HEK293 (cell line): ENCODE data around the gene DOK6.

Experiments used
- CTCF ChIA-PET: fragments of 350-600 bp; formaldehyde crosslinking; extraction: SDS; loops from one replicate; lab custom pipeline; 2021; ENCODE audit warnings: antibody characterized with exemption; lab: Yijun Ruan, JAX
- POLR2A ChIA-PET: fragments of 300-600 bp; formaldehyde crosslinking; extraction: SDS; loops from one replicate; lab custom pipeline; 2020; ENCODE audit warnings: antibody characterized with exemption, inconsistent platforms; lab: Yijun Ruan, JAX
- H3K27ac ChIP-seq: fragments of 200-500 bp; sonication (Bioruptor generic); 2 replicates; pipeline ENCODE4 v1.5.1; 2014; ENCODE audit warnings: low read depth, low read length, control low read depth, inconsistent platforms; ENCODE audit errors: extremely low read depth
- H3K36me3 ChIP-seq, 2 experiments: fragments of 200-500 bp in 1 of 2; sonication (Bioruptor generic) in 1 of 2; 1 replicate in 1 of 2; 2 replicates in 1 of 2; pipeline ENCODE4 v1.5.1; 2014 to 2017; ENCODE audit warnings: inconsistent platforms in 2 of 2, low read length in 2 of 2; ENCODE audit not compliant: control insufficient read depth in 2 of 2, insufficient read depth in 1 of 2
- H3K4me1 ChIP-seq: fragments of 200-500 bp; sonication (Bioruptor generic); 2 replicates; pipeline ENCODE4 v1.5.1; 2014; ENCODE audit warnings: mild to moderate bottlenecking, low read length, inconsistent platforms; ENCODE audit not compliant: control insufficient read depth, insufficient read depth
- H3K4me3 ChIP-seq: 2 replicates; pipeline ENCODE4 v1.5.1; 2011; ENCODE audit warnings: low read depth, mild to moderate bottlenecking, control low read depth, low read length, moderate library complexity
- H3K9me3 ChIP-seq: fragments of 200-500 bp; sonication (Bioruptor generic); 2 replicates; pipeline ENCODE4 v1.5.1; 2014; ENCODE audit warnings: low read depth, low read length, inconsistent platforms; ENCODE audit not compliant: control insufficient read depth, insufficient read depth
- HOXD13 ChIP-seq: sonication (generic); formaldehyde crosslinking; IDR thresholded peaks from 2 replicates; pipeline ENCODE4 v1.8.0; 2022; ENCODE audit warnings: missing genetic modification reagents, borderline replicate concordance
- INSM2 ChIP-seq: fragments of 450-650 bp; formaldehyde crosslinking; IDR thresholded peaks from 2 replicates; pipeline ENCODE4 v1.5.1; 2016; ENCODE audit warnings: missing biosample characterization, missing genetic modification characterization
- OSR2 ChIP-seq: fragments of 450-650 bp; formaldehyde crosslinking; IDR thresholded peaks from 2 replicates; pipeline ENCODE4 v1.5.1; 2016; ENCODE audit warnings: missing biosample characterization, missing genetic modification characterization
- YY2 ChIP-seq: fragments of 450-650 bp; formaldehyde crosslinking; IDR thresholded peaks from 2 replicates; pipeline ENCODE4 v1.5.1; 2016; ENCODE audit warnings: missing biosample characterization, missing genetic modification characterization
- ZBTB21 ChIP-seq: fragments of 450-650 bp; formaldehyde crosslinking; IDR thresholded peaks from 2 replicates; pipeline ENCODE4 v1.5.1; 2017; ENCODE audit warnings: missing biosample characterization, missing genetic modification characterization
- ZNF121 ChIP-seq: fragments of 450-650 bp; formaldehyde crosslinking; IDR thresholded peaks from 2 replicates; pipeline ENCODE4 v1.5.1; 2016; ENCODE audit warnings: missing biosample characterization, missing genetic modification characterization
- ZNF133 ChIP-seq: fragments of 450-650 bp; formaldehyde crosslinking; IDR thresholded peaks from 2 replicates; pipeline ENCODE4 v1.5.1; 2016; ENCODE audit warnings: missing biosample characterization, missing genetic modification characterization
- ZNF202 ChIP-seq: fragments of 450-650 bp; formaldehyde crosslinking; IDR thresholded peaks from 2 replicates; pipeline ENCODE4 v1.5.1; 2016; ENCODE audit warnings: missing biosample characterization, missing genetic modification characterization, borderline replicate concordance
- ZNF48 ChIP-seq: fragments of 450-650 bp; formaldehyde crosslinking; IDR thresholded peaks from 2 replicates; pipeline ENCODE4 v1.5.1; 2016; ENCODE audit warnings: missing biosample characterization, missing genetic modification characterization
- ZNF514 ChIP-seq: fragments of 450-650 bp; formaldehyde crosslinking; IDR thresholded peaks from 2 replicates; pipeline ENCODE4 v1.5.1; 2016; ENCODE audit warnings: missing biosample characterization, missing genetic modification characterization
- ZNF654 ChIP-seq: fragments of 450-650 bp; formaldehyde crosslinking; IDR thresholded peaks from 2 replicates; pipeline ENCODE4 v1.5.1; 2016; ENCODE audit warnings: low read depth, missing biosample characterization, missing genetic modification characterization
- TF ChIP-seq, protein P1 (sequence below): fragments of 450-650 bp; formaldehyde crosslinking; IDR thresholded peaks from 2 replicates; pipeline ENCODE4 v1.5.1; 2016; ENCODE audit warnings: missing biosample characterization, missing genetic modification characterization
- TF ChIP-seq, protein P2 (sequence below): fragments of 450-650 bp; formaldehyde crosslinking; IDR thresholded peaks from 2 replicates; pipeline ENCODE4 v1.5.1; 2016; ENCODE audit warnings: missing biosample characterization, missing genetic modification characterization
- TF ChIP-seq, protein P3 (sequence below): fragments of 450-650 bp; formaldehyde crosslinking; IDR thresholded peaks from 2 replicates; pipeline ENCODE4 v1.5.1; 2016; ENCODE audit warnings: missing biosample characterization, missing genetic modification characterization, borderline replicate concordance

DOK6 gene

GRCh38 chr18:69484699-69485396, 84.2 kb downstream of the DOK6 start:
- H3K4me3 ChIP-seq = no peak overlapping the region
- ChIA-PET CTCF (interaction anchor here (0.7 kb wide), 1 partner anchor 17 kb away, joined by 3 read pairs; no protein-coding TSS in a partner anchor), POLR2A (no interaction called here)
- no peaks in the 10 kb centered on the region; the same call in 1 of the 2 replicates for H3K9me3 ChIP-seq
- no peaks in the 10 kb centered on the region for H3K36me3 ChIP-seq
- H3K4me1 ChIP-seq = no peaks in the 10 kb centered on the region
- TF ChIP-seq INSM2 = no peak
- TF ChIP-seq OSR2 (tag by site-specific recombination) = no peak
- no peak for TF ChIP-seq ZNF48
- no peak for TF ChIP-seq HOXD13 (CRISPR knock-in tag)
- TF ChIP-seq, protein P1, sequence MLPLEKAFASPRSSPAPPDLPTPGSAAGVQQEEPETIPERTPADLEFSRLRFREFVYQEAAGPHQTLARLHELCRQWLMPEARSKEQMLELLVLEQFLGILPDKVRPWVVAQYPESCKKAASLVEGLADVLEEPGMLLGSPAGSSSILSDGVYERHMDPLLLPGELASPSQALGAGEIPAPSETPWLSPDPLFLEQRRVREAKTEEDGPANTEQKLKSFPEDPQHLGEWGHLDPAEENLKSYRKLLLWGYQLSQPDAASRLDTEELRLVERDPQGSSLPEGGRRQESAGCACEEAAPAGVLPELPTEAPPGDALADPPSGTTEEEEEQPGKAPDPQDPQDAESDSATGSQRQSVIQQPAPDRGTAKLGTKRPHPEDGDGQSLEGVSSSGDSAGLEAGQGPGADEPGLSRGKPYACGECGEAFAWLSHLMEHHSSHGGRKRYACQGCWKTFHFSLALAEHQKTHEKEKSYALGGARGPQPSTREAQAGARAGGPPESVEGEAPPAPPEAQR (tag by site-specific recombination) = no peak
- no peak for TF ChIP-seq ZNF133
- TF ChIP-seq ZNF514 (tag by site-specific recombination) = no peak
- TF ChIP-seq ZNF202 (tag by site-specific recombination) = no peak
- TF ChIP-seq, protein P2, sequence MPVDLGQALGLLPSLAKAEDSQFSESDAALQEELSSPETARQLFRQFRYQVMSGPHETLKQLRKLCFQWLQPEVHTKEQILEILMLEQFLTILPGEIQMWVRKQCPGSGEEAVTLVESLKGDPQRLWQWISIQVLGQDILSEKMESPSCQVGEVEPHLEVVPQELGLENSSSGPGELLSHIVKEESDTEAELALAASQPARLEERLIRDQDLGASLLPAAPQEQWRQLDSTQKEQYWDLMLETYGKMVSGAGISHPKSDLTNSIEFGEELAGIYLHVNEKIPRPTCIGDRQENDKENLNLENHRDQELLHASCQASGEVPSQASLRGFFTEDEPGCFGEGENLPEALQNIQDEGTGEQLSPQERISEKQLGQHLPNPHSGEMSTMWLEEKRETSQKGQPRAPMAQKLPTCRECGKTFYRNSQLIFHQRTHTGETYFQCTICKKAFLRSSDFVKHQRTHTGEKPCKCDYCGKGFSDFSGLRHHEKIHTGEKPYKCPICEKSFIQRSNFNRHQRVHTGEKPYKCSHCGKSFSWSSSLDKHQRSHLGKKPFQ (tag by site-specific recombination) = no peak
- no peak for TF ChIP-seq ZBTB21 (tag by site-specific recombination)
- TF ChIP-seq YY2 (tag by site-specific recombination) = no peak
- no peak overlapping the region for H3K27ac ChIP-seq

DNA sequence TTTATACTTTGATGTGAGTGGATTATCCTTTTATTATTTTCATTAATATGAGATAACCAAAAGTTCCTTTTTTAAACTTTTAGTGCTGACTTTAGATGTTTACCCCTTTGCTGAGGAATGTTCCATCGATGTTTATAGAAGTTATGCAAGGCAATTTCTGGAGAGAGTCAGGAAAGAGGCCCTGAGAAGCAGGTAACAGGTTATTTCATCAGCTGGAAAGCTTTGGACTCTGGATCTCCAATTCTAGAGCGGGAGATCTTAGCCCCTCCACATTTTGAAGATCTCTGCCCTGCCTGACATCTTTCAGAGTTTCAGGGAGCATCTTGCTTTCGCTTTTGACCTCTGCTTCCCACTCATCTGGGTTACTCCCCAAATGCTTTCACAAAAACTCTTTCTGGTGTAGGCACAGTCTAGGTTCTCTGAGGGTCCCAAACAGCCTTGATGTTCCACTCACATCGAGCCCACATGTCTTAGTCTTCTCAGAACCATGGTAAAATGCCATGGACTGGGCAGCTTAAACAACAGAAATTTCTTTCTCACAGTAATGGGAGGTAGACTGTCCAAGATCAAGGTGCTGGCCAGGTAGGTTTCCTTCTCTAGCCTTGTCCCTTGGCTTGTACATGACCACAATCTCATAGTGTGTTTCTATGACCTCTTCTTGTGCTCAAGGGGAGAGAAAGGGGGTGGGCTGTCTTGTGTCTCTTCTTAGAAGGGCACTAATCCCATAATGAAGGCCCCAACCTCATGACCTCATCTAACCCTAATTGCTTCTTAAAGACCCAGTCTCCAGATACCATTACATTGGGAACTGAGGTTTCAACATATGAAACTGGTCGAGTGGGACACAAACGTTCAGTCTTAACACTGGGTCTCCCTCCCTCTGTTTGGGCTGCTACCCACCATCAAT, 87.1 kb downstream of the DOK6 start:
- POLR2A ChIA-PET = no interaction called here
- TF ChIP-seq ZNF121 (tag by site-specific recombination) (no peak), ZNF654 (tag by site-specific recombination) (no peak)
- TF ChIP-seq, protein P3, sequence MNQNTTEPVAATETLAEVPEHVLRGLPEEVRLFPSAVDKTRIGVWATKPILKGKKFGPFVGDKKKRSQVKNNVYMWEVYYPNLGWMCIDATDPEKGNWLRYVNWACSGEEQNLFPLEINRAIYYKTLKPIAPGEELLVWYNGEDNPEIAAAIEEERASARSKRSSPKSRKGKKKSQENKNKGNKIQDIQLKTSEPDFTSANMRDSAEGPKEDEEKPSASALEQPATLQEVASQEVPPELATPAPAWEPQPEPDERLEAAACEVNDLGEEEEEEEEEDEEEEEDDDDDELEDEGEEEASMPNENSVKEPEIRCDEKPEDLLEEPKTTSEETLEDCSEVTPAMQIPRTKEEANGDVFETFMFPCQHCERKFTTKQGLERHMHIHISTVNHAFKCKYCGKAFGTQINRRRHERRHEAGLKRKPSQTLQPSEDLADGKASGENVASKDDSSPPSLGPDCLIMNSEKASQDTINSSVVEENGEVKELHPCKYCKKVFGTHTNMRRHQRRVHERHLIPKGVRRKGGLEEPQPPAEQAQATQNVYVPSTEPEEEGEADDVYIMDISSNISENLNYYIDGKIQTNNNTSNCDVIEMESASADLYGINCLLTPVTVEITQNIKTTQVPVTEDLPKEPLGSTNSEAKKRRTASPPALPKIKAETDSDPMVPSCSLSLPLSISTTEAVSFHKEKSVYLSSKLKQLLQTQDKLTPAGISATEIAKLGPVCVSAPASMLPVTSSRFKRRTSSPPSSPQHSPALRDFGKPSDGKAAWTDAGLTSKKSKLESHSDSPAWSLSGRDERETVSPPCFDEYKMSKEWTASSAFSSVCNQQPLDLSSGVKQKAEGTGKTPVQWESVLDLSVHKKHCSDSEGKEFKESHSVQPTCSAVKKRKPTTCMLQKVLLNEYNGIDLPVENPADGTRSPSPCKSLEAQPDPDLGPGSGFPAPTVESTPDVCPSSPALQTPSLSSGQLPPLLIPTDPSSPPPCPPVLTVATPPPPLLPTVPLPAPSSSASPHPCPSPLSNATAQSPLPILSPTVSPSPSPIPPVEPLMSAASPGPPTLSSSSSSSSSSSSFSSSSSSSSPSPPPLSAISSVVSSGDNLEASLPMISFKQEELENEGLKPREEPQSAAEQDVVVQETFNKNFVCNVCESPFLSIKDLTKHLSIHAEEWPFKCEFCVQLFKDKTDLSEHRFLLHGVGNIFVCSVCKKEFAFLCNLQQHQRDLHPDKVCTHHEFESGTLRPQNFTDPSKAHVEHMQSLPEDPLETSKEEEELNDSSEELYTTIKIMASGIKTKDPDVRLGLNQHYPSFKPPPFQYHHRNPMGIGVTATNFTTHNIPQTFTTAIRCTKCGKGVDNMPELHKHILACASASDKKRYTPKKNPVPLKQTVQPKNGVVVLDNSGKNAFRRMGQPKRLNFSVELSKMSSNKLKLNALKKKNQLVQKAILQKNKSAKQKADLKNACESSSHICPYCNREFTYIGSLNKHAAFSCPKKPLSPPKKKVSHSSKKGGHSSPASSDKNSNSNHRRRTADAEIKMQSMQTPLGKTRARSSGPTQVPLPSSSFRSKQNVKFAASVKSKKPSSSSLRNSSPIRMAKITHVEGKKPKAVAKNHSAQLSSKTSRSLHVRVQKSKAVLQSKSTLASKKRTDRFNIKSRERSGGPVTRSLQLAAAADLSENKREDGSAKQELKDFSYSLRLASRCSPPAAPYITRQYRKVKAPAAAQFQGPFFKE = no peak
- Histone ChIP-seq H3K27ac (no peak overlapping the region), H3K4me3 (no peak overlapping the region), H3K9me3 (no peaks in the 10 kb centered on the region; the same call in 1 of the 2 replicates), H3K36me3 (no peaks in the 10 kb centered on the region), H3K4me1 (no peaks in the 10 kb centered on the region)
- CTCF ChIA-PET = interaction anchor here (0.7 kb wide), 2 partner anchors 10 to 100 kb away, joined by 3 to 4 read pairs; no protein-coding TSS in a partner anchor
